ENCODE results near the gene MST1R.

DNA sequence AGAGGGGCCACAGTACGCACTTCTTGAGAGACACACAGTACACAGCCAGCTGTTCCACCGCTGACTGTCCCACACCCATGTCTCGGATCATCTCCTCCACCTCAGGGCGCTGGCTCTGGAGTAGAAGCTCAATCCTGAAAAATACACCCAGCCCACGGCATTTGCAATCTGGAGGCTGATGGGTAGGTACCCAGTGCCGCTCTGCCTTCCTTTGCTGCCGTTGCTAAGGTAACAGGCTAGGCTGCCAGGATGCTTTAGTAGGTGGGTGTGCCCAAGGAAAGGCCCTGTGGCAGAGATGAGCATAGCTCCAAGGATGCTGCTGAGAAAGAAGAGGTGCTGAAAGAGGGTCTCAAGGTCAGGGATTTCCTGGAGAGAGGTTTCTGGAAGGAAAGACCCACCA lies 61.9 kb downstream of the MST1R start:
- TF ChIP-seq PATZ1 (CRISPR knock-in tag; IDR thresholded peaks at IDR 0.05; ENCODE audit: borderline replicate concordance): no peak
- TF ChIP-seq SNAI2 (CRISPR knock-in tag; IDR thresholded peaks at IDR 0.05): no peak
- no peak for TF ChIP-seq POU6F1 (CRISPR knock-in tag; IDR thresholded peaks at IDR 0.05; ENCODE audit: borderline replicate concordance, low read depth)
- no peak for TF ChIP-seq RARB (CRISPR knock-in tag; IDR thresholded peaks at IDR 0.05)
- no peak for TF ChIP-seq ARNTL (CRISPR knock-in tag; IDR thresholded peaks at IDR 0.05; ENCODE audit: borderline replicate concordance, low read depth)
- no peak for TF ChIP-seq ZNF70 (CRISPR knock-in tag; IDR thresholded peaks at IDR 0.05)
- no peak for TF ChIP-seq ZFP30 (CRISPR knock-in tag; IDR thresholded peaks at IDR 0.05)
- no peak for TF ChIP-seq GLIS3 (CRISPR knock-in tag; IDR thresholded peaks at IDR 0.05)
- TF ChIP-seq ZC3H10 (CRISPR knock-in tag; IDR thresholded peaks at IDR 0.05): no peak
- TF ChIP-seq TOX (CRISPR knock-in tag; IDR thresholded peaks at IDR 0.05; ENCODE audit: borderline replicate concordance): no peak
- no peak for TF ChIP-seq PPARA (CRISPR knock-in tag; IDR thresholded peaks at IDR 0.05; ENCODE audit: borderline replicate concordance)
